Activated T-helper 2 cell treated with anti-CD3 and anti-CD28 coated beads, Interferon-gamma antibody, Interleukin-2, Interleukin-4, amounts not matched to agents 10 μg/mL and 5 μg/mL and 100 μg/mL, durations not matched to agents 14 hours and 24 hours and 36 hours (primary cell): Measurements from ENCODE around the gene INPP5A. TPM values are rescaled to one million over a fixed set of nuclear protein-coding genes. Genes with fewer than 3 reads are reported as not detected.

ENCODE experiments used
- DNase-seq: peaks from one replicate; pipeline ENCODE4 v3.0.0; 2021; ENCODE audit warnings: low spot score
- H3K27ac Mint-ChIP-seq: one replicate; pipeline ENCODE4 v1.8.0; 2021; ENCODE audit warnings: mixed read lengths
- H3K27me3 Mint-ChIP-seq: one replicate; pipeline ENCODE4 v1.8.0; 2021; ENCODE audit warnings: low read depth, mixed read lengths
- H3K36me3 Mint-ChIP-seq: one replicate; pipeline ENCODE4 v1.8.0; 2021; ENCODE audit warnings: low read depth, mixed read lengths
- H3K4me1 Mint-ChIP-seq: one replicate; pipeline ENCODE4 v1.8.0; 2021; ENCODE audit warnings: low read depth, mixed read lengths
- H3K4me3 Mint-ChIP-seq: one replicate; pipeline ENCODE4 v1.8.0; 2021; ENCODE audit warnings: low read depth, mild to moderate bottlenecking, moderate library complexity, mixed read lengths
- H3K9me3 Mint-ChIP-seq: one replicate; pipeline ENCODE4 v1.8.0; 2021; ENCODE audit warnings: mixed read lengths
- intact Hi-C: fragments of 100-400 bp; cut with micrococcal nuclease; formaldehyde crosslinking; loops from one replicate; pipeline ENCODE4 v1.15.1; 2023
- total RNA-seq: library from RNA; stranded (reverse); gene quantifications from 2 replicates; pipeline ENCODE4 v1.2.3, GENCODE V29; 2022

The INPP5A gene
- total RNA-seq, 1 donor from 2014 or later: 13.0 TPM

DNA sequence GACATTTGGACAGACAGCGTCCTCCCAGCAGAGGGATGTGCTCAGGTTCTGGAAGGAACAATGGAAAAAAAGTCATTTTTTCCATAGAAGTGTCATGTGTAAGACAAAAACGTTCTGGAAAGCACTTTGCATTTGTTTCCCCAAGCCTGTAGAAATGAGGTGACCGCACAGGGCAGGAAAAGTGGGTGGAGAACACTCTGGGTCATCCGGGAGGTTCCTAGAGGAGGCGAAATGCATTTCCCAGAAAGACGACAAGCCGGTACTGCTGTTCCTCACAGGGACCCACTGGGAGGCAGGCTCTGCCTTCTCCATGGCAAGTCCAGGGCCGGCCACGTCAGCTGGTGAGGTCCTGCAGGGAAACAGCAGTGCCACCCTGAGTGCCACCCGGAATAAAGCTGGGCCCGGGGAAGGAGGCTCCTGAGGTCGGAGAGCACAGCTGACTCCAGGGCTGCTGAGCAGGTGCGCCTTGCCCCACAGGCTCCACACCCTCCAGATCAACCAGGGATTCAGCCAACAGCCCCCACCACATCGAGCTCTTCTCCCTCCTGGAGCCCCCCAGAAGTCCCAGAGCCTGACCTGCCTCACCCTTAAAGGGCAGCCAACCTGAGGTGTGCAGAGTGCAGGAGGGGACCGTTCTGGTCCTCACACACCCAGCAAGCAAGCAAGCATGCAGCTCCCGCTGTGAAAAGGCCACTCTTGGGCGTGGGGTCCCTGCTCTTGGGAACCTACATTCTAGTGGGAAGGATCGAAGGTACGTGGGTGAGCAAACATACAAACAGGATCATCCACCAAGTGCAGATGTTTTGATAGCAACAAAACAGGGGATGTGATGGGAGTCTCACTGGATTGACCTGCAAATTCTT lies 28.8 kb upstream of the INPP5A start:
- no peak overlapping the region for H3K27ac Mint-ChIP-seq
- no peaks in the 10 kb centered on the region for H3K27me3 Mint-ChIP-seq
- no peaks in the 10 kb centered on the region for H3K4me1 Mint-ChIP-seq
- no peaks in the 10 kb centered on the region for H3K36me3 Mint-ChIP-seq
- intact Hi-C loops: no loop called here
- no peak overlapping the region for H3K4me3 Mint-ChIP-seq
- H3K9me3 Mint-ChIP-seq: no peaks in the 10 kb centered on the region
- no peak for DNase-seq

- intact Hi-C loops: no loop called here
- DNase-seq: no peak
- no peaks in the 10 kb centered on the region for H3K9me3 Mint-ChIP-seq
- no peak overlapping the region for H3K27ac Mint-ChIP-seq
- no peaks in the 10 kb centered on the region for H3K27me3 Mint-ChIP-seq
- H3K36me3 Mint-ChIP-seq: no peaks in the 10 kb centered on the region
- H3K4me3 Mint-ChIP-seq: no peak overlapping the region
- no peaks in the 10 kb centered on the region for H3K4me1 Mint-ChIP-seq
These were observed 27.9 kb upstream of the INPP5A start for GRCh38 chr10:132509506-132510173.

- no peaks in the 10 kb centered on the region for H3K9me3 Mint-ChIP-seq
- no peak overlapping the region for H3K4me3 Mint-ChIP-seq
- no peak for DNase-seq
- no peaks in the 10 kb centered on the region for H3K27me3 Mint-ChIP-seq
- H3K36me3 Mint-ChIP-seq: no peaks in the 10 kb centered on the region
- intact Hi-C loops: no loop called here
- no peaks in the 10 kb centered on the region for H3K4me1 Mint-ChIP-seq
- no peak overlapping the region for H3K27ac Mint-ChIP-seq
These were observed 27.4 kb upstream of the INPP5A start for GRCh38 chr10:132510174-132510611.

GRCh38 chr10:132511121-132512051 lies 26.2 kb upstream of the INPP5A start:
- intact Hi-C loops: no loop called here
- Mint-ChIP-seq H3K9me3 (no peaks in the 10 kb centered on the region), H3K4me1 (no peaks in the 10 kb centered on the region), H3K27me3 (no peaks in the 10 kb centered on the region), H3K27ac (no peak overlapping the region), H3K4me3 (no peak overlapping the region), H3K36me3 (no peaks in the 10 kb centered on the region)
- no peak for DNase-seq

- no peak overlapping the region for H3K27ac Mint-ChIP-seq
These were observed 25.5 kb upstream of the INPP5A start for GRCh38 chr10:132512052-132512442.

DNA sequence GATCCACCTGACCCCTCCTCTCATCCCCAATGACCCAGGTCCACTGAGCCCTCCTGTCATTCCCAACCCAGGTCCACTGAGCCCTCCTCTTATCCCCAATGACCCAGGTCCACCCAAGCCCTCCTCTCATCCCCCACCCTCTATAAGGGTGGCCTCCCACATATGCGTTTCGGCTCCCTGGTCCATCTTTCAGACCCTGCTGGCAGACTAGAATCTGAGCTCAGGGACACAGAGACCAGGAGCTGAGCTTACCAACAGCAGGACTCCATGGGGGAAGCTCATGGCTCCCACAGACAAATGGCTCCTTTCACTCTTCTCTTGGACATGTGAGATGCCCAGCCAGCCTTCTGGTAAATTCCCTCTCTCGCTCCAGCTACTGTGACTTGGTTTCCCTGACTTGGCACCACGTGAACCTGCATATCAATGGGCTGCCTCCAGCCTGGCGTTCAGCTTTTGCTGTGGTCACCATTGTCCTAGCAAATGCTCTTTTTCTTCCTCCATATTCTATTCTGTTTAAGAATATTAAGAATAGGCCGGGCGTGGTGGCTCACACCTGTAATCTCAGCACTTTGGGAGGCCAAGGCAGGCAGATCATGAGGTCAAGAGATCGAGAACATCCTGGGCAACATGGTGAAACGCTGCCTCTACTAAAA lies 24.8 kb upstream of the INPP5A start:
- H3K36me3 Mint-ChIP-seq: no peaks in the 10 kb centered on the region
- no peak overlapping the region for H3K27ac Mint-ChIP-seq
- no peaks in the 10 kb centered on the region for H3K9me3 Mint-ChIP-seq
- no peaks in the 10 kb centered on the region for H3K27me3 Mint-ChIP-seq
- no peak for DNase-seq
- no peaks in the 10 kb centered on the region for H3K4me1 Mint-ChIP-seq
- intact Hi-C loops: no loop called here
- H3K4me3 Mint-ChIP-seq: no peak overlapping the region

More at GRCh38 chr10:132512052-132512442, 25.5 kb upstream of the INPP5A start:
- no peaks in the 10 kb centered on the region for H3K27me3 Mint-ChIP-seq
- H3K9me3 Mint-ChIP-seq: no peaks in the 10 kb centered on the region
- intact Hi-C loops: no loop called here
- H3K36me3 Mint-ChIP-seq: no peaks in the 10 kb centered on the region
- no peak for DNase-seq
- H3K4me1 Mint-ChIP-seq: no peaks in the 10 kb centered on the region
- no peak overlapping the region for H3K4me3 Mint-ChIP-seq

DNA sequence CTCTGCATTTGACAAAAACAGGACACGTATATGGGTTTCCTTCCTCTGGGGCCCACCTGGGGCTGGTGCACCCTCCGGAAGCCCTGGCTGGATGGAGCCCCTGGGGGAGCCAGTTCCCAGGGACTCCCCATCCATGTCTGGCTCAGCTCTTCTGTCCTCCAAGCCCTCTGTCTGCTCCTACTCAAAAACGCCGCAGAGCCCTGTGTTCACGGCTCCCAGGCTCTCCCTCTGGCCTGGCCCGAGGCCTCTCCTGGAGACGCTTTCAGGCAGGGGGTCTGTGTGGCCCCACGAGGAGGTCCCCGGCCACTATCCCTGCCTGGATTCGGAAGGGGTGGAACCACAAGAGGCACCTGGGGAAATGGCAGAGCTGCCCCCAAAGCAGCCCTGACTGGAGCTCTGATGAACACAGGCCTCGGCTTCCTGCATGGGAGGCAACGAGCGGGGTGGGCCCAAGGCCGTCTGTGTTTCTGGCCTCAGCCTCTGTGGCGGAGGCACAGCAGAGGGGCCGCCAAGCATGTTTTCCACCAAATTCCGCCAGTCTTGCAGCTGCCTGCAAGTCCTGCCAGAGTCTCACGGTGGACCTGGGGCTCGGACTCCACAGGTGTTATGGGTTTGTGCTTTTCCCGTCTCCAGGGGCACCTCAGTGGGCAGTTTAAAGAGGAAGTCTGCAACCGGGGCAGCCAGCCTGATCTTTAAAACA lies 22.6 kb upstream of the INPP5A start:
- DNase-seq: no peak
- Mint-ChIP-seq H3K4me3 (no peak overlapping the region), H3K36me3 (no peaks in the 10 kb centered on the region), H3K27me3 (no peaks in the 10 kb centered on the region), H3K27ac (no peak overlapping the region), H3K9me3 (no peaks in the 10 kb centered on the region), H3K4me1 (no peaks in the 10 kb centered on the region)
- intact Hi-C loops: no loop called here

DNA sequence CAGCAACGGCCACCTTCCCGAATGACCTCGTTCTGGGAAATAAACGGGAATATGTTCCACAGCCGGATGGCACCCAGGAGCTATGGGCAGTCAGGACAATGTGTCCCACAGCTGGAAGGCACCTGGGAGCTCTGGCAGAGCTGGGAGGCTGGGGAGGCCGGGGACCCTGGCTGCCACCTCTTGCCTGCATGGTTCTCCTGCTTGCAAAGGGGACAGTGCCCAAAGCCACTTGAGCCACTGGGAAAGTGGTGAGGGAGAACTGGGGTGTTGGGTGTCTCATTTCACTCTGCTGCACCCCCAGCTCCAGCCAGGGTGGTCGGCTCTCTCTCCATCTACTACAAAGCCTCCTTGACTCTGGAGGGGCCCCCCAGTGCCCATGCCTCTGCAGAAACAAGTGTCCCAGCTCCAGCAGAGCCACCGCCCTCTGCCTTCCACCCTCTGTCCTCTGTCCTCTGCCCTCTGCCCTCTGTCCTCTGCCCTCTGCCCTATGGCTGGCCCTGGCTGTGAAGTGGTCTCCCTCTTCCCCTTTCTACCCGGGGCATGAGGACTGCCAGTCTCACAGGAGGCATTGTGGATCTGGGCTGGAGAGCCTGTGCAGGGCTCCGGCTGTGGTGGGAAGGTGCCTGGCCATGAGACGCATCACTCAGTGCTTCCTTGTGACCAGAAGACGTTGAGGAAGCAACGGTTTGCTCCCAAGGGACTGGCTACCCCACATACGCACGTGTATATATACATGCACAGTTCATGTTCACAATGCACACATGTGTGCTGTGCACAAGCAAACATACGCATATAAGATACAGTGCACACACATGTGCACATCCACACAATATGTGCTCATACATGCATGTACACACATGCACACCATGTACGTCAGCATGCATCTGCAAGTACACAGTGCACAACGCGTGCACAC lies 21.5 kb upstream of the INPP5A start:
- Mint-ChIP-seq H3K4me1 (no peaks in the 10 kb centered on the region), H3K9me3 (no peaks in the 10 kb centered on the region), H3K27ac (no peak overlapping the region), H3K4me3 (no peak overlapping the region), H3K27me3 (no peaks in the 10 kb centered on the region), H3K36me3 (no peaks in the 10 kb centered on the region)
- intact Hi-C loops: no loop called here
- no peak for DNase-seq

DNA sequence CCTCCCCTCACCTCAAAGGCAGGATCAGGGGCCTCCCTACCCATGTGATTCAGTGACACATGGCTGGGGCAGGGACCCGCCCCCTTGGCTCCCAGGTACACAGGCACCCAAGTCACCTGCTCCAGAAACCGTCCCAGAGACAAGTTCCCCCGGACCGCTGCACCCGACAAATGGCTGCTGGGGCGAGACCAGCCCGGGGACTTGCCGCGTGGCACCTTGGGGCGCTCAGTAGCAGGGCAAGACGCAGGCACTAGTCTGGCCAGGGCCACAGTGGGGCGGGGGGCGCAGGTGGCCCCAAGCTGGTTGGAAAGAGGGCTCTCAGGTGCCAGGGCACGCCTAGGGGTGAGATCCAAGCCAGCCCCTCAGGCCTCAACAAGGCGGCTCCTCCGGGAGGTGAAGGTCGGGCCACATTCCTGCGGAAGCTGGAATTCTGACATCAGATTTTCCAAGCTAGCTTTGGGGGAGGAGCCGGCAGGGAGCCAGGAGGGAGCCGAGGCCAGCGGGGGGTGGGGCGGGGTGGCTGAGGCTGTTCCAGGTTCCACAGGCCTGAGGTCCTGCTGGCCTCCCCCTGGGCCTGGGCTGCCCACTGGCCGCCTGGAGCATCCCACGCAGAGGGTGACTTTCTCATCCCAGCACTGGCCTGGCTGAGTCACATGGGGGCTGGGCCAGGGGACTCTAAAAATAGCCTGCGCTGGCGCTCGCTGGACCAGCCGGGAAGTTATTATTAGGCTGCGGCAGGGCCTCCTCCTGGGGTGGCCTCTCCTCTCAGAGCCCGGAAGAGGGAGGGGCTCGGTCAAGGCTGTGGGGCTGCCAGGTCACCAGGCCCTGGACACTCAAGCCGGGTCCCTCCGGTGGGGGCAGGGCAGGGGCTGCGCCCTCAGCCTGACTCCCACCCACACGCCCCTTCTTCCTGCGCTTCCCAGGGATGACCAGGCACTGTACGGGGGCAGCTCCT lies 20.5 kb upstream of the INPP5A start:
- no peaks in the 10 kb centered on the region for H3K4me1 Mint-ChIP-seq
- H3K9me3 Mint-ChIP-seq: no peaks in the 10 kb centered on the region
- no peak overlapping the region for H3K27ac Mint-ChIP-seq
- H3K36me3 Mint-ChIP-seq: no peaks in the 10 kb centered on the region
- H3K4me3 Mint-ChIP-seq: no peak overlapping the region
- no peaks in the 10 kb centered on the region for H3K27me3 Mint-ChIP-seq
- no peak for DNase-seq
- intact Hi-C loops: no loop called here

GRCh38 chr10:132517951-132518521 lies 19.6 kb upstream of the INPP5A start:
- no peak for DNase-seq
- Mint-ChIP-seq H3K4me3 (no peak overlapping the region), H3K9me3 (no peaks in the 10 kb centered on the region), H3K36me3 (no peaks in the 10 kb centered on the region), H3K27ac (no peak overlapping the region), H3K27me3 (no peaks in the 10 kb centered on the region), H3K4me1 (no peaks in the 10 kb centered on the region)
- intact Hi-C loops: no loop called here
